Urinary bladder (tissue), 2 donors: ENCODE data around the gene ZSWIM5. TPM values are rescaled to one million over a fixed set of nuclear protein-coding genes. Genes with fewer than 3 reads are reported as not detected.

Source experiments
- polyA plus RNA-seq: library from polyadenylated mRNA; stranded (reverse); fragments of 200-250 nt; gene quantifications from one replicate; pipeline ENCODE4 v1.2.3, GENCODE V29; 2013
- total RNA-seq: library from RNA; depleted of rRNA; stranded (reverse); fragments of >200 nt; gene quantifications from one replicate; pipeline ENCODE4 v1.2.3, GENCODE V29; 2014
- donor health status: healthy.

The ZSWIM5 gene
- total and polyA plus RNA-seq, 2 donors: 2.4 to 3.6 TPM

Other genes starting within 250 kb of the ZSWIM5 start
- gene EIF2B3, start 220.0 kb downstream of the ZSWIM5 start, total RNA-seq: 27.8 TPM
- 23.2 TPM for gene EIF2B3, start 220.0 kb downstream of the ZSWIM5 start, polyA plus RNA-seq
- gene HECTD3, start 195.3 kb downstream of the ZSWIM5 start, total RNA-seq: 9.4 TPM
- gene HECTD3, start 195.3 kb downstream of the ZSWIM5 start, polyA plus RNA-seq: 37.2 TPM
- 75.4 TPM for gene UROD, start 194.4 kb downstream of the ZSWIM5 start, total RNA-seq
- 97.6 TPM for gene UROD, start 194.4 kb downstream of the ZSWIM5 start, polyA plus RNA-seq
- gene HPDL, start 120.3 kb upstream of the ZSWIM5 start, total RNA-seq: 0.74 TPM
- gene HPDL, start 120.3 kb upstream of the ZSWIM5 start, polyA plus RNA-seq: 1.0 TPM
- gene TOE1, start 133.6 kb upstream of the ZSWIM5 start, total RNA-seq: 8.9 TPM
- 11.1 TPM for gene TOE1, start 133.6 kb upstream of the ZSWIM5 start, polyA plus RNA-seq
- 12.0 TPM for gene MUTYH, start 133.8 kb upstream of the ZSWIM5 start, total RNA-seq
- 19.4 TPM for gene MUTYH, start 133.8 kb upstream of the ZSWIM5 start, polyA plus RNA-seq